Parathyroid adenoma (tissue), 2 donors: Measurements from ENCODE around the gene VWA8.

Source experiments
- H2AFZ ChIP-seq: fragments of 300-600 bp; sonication (generic); one replicate; pipeline ENCODE4 v1.7.0; 2017; ENCODE audit warnings: antibody characterized with exemption, mild to moderate bottlenecking
- H3K27ac ChIP-seq: fragments of 300-600 bp; sonication (generic); one replicate; pipeline ENCODE4 v1.7.0; 2017
- H3K27me3 ChIP-seq: fragments of 300-600 bp; sonication (generic); one replicate; pipeline ENCODE4 v1.7.0; 2017; ENCODE audit warnings: low read length; ENCODE audit not compliant: control insufficient read depth, insufficient read depth
- H3K36me3 ChIP-seq: fragments of 300-600 bp; sonication (generic); one replicate; pipeline ENCODE4 v1.7.0; 2017; ENCODE audit warnings: low read length; ENCODE audit not compliant: control insufficient read depth, insufficient read depth
- H3K4me1 ChIP-seq: fragments of 300-600 bp; sonication (generic); one replicate; pipeline ENCODE4 v1.7.0; 2017; ENCODE audit warnings: control low read depth
- H3K4me2 ChIP-seq: fragments of 300-600 bp; sonication (generic); one replicate; pipeline ENCODE4 v1.7.0; 2017; ENCODE audit warnings: low read length
- H3K4me3 ChIP-seq: fragments of 300-600 bp; sonication (generic); one replicate; pipeline ENCODE4 v1.7.0; 2017; ENCODE audit warnings: low read depth, low read length
- H3K79me2 ChIP-seq: fragments of 300-600 bp; sonication (generic); one replicate; pipeline ENCODE4 v1.7.0; 2017; ENCODE audit warnings: control low read depth
- H3K9ac ChIP-seq: fragments of 300-600 bp; sonication (generic); one replicate; pipeline ENCODE4 v1.7.0; 2017; ENCODE audit warnings: mild to moderate bottlenecking
- H3K9me3 ChIP-seq: fragments of 300-600 bp; sonication (generic); one replicate; pipeline ENCODE4 v1.7.0; 2017; ENCODE audit warnings: low read length; ENCODE audit not compliant: control insufficient read depth
- CTCF ChIP-seq: fragments of 300-600 bp; sonication (generic); IDR thresholded peaks from one replicate; pipeline ENCODE4 v1.7.0; 2017; ENCODE audit warnings: antibody characterized with exemption, mild to moderate bottlenecking
- donor health status: primary hyperparathyroidism.

Gene VWA8

GRCh38 chr13:41610404-41610803 lies 350.5 kb downstream of the VWA8 start:
- Histone ChIP-seq H3K4me3 (no peak overlapping the region), H3K9ac (no peak overlapping the region), H3K9me3 (no peaks in the 10 kb centered on the region), H3K27ac (peak overlapping the region; percentile 8), H3K4me2 (no peak overlapping the region), H3K36me3 (no peaks in the 10 kb centered on the region), H3K4me1 (no peaks in the 10 kb centered on the region), H2AFZ (no peak overlapping the region), H3K27me3 (no peaks in the 10 kb centered on the region), H3K79me2 (no peaks in the 10 kb centered on the region)
- TF ChIP-seq CTCF: no peak

DNA sequence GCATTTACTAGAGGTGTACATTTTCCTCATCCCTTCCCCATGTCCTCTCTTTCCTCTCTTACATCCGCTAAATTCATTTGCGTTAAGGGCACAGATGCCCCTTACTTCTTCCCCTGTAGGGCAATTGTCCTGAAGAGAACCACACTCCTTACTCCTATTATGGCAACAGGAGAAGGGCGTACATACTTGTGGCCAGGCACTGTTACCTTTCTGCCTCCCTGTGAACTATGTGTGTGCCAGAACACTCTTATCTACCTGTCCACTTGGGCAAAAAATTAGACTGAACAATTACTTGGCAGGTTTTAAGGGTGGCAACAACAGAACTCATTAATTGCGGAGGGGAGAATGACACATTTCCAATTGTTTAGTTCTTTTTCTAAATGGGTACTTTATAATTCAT lies 351.1 kb downstream of the VWA8 start:
- Histone ChIP-seq H3K4me1 (no peaks in the 10 kb centered on the region), H3K36me3 (no peaks in the 10 kb centered on the region), H3K27ac (no peak overlapping the region), H3K9me3 (no peaks in the 10 kb centered on the region), H2AFZ (no peak overlapping the region), H3K4me3 (no peak overlapping the region), H3K79me2 (no peaks in the 10 kb centered on the region), H3K4me2 (no peak overlapping the region), H3K27me3 (no peaks in the 10 kb centered on the region), H3K9ac (no peak overlapping the region)
- TF ChIP-seq CTCF: no peak

- H3K36me3 ChIP-seq: no peaks in the 10 kb centered on the region
Observed at GRCh38 chr13:41608839-41609177, 352.1 kb downstream of the VWA8 start.

DNA sequence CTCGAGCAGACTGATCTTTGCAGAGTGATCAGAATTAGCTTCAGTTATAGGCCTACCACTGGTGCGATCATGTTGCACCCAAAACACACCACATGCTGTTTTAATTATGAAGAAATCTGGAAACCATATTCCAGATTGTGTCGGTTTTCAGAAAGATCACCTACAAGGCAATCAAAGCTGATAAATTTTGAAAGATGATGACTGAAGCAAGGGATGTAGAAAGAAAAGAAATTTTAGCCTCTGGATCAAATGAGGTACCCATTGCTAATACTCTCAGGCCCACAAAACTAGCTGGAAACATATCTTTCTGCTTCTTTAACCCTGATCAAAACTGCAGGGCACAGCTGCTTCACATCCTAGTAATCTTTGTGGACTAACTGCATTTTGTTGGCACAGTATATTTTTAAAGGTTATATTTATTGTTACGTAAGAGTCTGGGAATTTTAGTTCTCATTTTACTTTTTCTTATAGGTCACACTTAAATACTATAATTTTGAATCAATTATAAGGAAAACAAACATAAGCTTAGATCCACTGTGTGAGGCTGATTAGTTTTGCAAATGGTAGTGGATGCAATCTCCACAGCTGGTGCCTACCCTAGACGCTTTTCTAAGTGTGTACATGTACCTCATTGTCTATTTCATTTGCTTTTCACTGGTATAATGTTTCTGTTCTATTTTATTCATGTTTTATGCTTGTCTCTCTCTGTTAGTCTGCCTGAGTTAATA lies 352.6 kb downstream of the VWA8 start:
- no peak overlapping the region for H3K9ac ChIP-seq
- H3K4me3 ChIP-seq: no peak overlapping the region
- no peaks in the 10 kb centered on the region for H3K4me1 ChIP-seq
- H3K4me2 ChIP-seq: no peak overlapping the region
- H3K79me2 ChIP-seq: no peaks in the 10 kb centered on the region
- TF ChIP-seq CTCF: no peak
- no peaks in the 10 kb centered on the region for H3K36me3 ChIP-seq
- no peak overlapping the region for H2AFZ ChIP-seq
- no peaks in the 10 kb centered on the region for H3K9me3 ChIP-seq
- no peak overlapping the region for H3K27ac ChIP-seq
- H3K27me3 ChIP-seq: no peaks in the 10 kb centered on the region

More at GRCh38 chr13:41608839-41609177, 352.1 kb downstream of the VWA8 start:
- Histone ChIP-seq H3K9me3 (no peaks in the 10 kb centered on the region), H2AFZ (no peak overlapping the region), H3K27me3 (no peaks in the 10 kb centered on the region), H3K9ac (no peak overlapping the region), H3K27ac (no peak overlapping the region), H3K4me3 (no peak overlapping the region), H3K79me2 (no peaks in the 10 kb centered on the region), H3K4me1 (no peaks in the 10 kb centered on the region), H3K4me2 (no peak overlapping the region)
- no peak for TF ChIP-seq CTCF

GRCh38 chr13:41606646-41607045 lies 354.3 kb downstream of the VWA8 start:
- Histone ChIP-seq H3K9ac (no peak overlapping the region), H3K27me3 (no peaks in the 10 kb centered on the region), H3K4me2 (no peak overlapping the region), H3K27ac (no peak overlapping the region), H3K9me3 (no peaks in the 10 kb centered on the region), H3K79me2 (no peaks in the 10 kb centered on the region), H3K4me1 (no peaks in the 10 kb centered on the region), H3K36me3 (no peaks in the 10 kb centered on the region), H3K4me3 (no peak overlapping the region), H2AFZ (no peak overlapping the region)
- no peak for TF ChIP-seq CTCF
